GM21786 (cell line): ENCODE data around the gene RBM19.
"Not testable (repeated sequence)": the region's sequence is repeated elsewhere in the genome, so short reads cannot be mapped to it uniquely, and the experiment has no call there.

Experiments used
- ATAC-seq: cut with Tn5 transposase; IDR thresholded peaks from one replicate; pipeline ENCODE4 v1.9.1; 2021; ENCODE audit not compliant: unreplicated experiment

The RBM19 gene

DNA sequence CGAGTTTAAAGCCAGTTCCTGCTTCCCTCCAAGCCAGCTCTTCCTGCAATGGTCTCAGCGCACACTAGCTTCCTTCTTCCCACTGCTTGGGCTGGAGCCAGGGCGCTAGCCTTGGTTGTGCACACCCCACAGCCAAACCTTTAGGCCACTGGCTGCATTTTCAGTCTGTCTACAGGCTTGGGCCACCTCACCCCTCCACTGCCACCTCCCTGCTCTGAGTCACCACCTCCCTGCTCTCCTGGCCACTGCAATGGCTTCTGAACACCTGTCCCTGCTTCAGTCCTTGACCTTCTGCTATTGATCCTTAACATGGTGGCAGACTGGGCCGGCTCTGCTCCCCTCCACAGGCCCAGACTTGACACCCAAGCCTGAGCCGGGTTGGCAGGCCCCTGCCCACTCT lies 151.1 kb downstream of the RBM19 start:
- ATAC-seq, result no peak

DNA sequence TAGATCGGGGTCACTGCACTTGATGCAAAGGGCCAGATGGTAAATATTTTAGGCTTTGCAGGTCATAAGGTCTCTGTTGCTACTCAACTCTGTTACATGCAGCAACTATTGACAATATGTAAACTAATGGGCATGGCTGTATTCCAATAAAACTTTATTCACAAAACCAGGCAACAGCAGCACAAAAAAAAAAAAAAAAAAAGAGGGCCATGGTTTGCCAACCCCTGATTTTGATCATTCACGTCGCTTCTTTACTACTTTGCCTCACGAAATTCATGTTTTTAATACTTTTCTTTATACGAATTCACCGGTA lies 152.9 kb downstream of the RBM19 start:
- ATAC-seq, result no peak

DNA sequence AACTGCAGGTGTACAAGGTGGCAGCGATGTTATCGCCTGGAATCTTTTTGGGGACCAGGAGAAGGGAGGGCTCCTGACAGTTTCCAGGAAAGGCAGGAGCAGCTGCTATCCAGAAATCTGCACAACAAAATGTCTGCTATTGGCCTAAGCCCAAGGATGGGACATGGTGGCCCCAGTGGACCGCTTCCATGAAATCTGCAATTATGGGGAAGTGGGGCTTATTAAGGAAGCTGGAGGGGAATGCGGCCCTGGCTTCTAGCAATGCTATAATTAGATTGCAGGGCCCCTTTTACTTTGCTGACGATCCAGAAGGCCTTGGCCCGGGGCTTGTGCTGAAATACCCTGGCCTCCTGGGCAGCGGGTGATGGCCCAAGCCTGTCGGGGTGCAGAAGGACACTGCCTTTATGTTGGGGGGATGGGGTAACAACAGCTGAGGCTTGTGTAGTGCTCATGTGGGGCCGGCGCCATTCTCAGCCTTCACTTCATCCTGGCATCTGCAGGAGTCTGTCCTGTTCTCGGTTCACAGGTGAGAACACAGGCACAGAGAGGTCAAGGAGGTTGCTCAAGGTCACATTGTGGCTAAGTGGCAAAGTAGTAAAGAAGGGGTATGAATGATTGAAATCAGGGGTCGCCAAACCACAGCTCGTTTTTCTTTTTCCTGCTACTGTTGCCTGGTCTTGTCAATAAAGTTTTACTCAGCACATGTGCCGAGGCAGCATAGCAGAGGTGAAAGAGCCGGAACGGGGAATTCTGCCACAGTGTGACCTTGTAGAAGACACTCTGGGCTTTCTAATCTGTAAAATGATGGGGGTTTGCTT lies 153.5 kb downstream of the RBM19 start:
- ATAC-seq, result no peak

DNA sequence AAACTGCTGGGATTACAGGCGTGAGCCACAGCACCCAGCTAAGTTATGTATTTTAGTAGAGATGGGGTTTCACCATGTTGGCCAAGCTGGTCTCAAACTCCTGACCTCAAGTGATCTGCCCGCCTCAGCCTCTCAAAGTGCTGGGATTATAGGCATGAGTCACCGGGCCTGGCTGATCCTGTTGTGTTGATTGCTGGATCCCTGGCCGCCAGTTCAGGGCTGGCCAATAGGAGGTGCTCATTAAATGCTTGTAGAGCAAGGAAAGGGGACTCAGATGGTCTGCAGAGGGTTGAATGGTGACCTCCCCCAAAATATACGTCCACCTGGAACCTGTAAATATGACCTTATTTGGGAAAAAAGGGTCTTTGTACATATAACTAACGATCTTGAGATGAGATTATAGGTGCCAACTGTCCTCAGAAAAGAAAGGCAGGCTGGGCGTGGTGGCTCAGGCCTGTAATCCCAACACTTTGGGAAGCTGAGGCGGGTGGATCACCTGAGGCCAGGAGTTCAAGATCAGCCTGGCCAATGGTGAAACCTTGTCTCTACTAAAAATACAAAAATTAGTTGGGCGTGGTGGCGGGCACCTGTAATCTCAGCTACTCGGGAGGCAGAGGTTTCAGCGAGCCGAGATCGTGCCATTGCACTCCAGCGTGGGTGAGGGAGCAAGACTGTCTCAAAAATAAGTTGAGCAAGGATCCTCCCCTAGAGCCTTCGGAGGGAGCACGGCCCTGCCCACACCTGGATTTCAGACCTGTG lies 156.5 kb downstream of the RBM19 start:
- ATAC-seq, result not testable (repeated sequence)

DNA sequence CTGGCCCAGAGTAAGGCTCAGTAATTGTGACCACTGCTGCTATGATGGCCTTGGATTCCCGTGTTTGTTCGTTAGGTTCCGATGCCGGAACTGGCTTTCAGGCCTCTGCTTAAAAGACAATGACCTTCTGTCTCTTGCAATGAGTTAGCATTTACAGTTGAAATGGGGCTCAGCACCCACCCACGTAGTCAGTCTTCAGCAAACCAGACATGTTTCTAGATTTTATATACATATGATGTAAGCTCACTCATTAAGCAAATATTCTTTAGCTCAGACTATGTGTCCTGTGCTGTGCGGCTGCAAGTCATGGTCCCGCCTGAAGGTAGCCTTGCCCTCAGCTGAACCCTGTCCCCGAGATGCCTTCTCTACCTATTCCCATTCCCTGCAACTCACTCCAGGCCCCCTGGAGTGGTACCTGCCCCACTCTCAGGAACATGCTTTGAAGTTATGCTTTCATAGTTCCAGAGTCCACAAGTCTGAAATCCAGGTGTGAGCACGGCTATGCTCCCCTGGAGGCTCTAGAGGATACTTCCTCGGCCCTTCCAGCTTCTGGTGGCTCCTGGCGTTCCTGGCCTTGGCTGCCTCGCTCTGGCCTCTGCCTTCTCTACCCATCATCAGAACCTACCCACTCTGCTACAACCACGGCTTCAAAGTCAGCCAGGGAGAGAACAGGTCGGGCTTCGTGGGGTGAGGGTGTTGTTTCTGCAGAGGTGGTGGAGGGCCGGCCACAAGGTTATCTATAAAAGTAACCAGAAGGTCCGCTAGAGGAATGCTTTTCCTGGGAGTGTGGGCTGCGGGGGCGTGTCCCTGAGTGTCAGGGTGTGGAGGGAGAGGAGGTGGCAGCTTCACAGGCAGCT lies 157.8 kb downstream of the RBM19 start:
- ATAC-seq, result no peak

DNA sequence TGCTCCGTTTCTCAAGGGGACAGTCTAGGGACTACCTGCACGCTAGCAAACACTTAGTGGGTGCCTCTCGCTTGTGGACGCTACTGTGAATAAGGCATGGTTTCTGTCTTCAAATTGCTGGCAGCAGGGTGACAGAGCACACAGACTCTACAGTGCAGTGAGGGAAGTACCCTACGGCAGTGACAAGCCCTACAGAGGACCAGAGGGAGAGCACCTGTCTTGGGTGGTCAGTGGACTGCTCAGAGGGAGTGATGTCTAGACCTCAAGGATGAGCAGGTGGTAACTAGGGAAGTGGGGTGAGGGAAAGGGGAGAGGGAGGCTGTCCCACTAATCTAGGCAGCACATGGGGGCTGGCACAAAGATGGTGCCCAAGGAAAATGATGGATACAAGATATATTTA lies 160.5 kb downstream of the RBM19 start:
- ATAC-seq, result no peak

DNA sequence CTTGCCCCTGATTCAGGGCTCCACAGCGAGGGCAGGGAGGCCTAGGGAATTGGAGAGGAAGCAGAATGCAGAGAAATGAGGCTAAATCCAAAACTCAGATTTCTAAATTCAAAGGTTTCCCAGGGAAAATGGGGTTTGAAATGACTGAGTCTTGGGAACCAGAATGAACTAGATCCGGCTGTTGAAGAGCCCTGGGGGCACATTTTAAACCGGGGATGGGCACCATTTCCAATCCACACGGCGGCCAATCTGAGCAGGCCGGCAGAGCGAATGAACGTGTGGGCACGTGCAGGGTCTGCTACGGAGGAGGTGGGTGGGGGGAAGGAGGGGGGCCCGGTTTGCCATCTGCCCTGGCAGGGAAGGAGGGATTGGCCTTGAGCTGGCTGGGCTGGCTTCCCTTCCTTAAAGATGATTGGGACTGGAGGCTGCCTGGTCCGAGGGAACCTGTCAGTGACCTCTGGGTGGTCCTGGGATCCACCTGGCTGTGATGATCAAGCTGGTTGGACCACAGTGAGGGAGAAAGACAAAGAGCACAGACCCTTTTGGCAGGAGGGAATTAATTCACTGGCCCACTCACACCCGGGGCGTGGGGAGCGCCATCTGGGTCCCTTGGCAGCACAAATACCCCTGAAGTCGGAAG lies 161.0 kb downstream of the RBM19 start:
- no peak for ATAC-seq

DNA sequence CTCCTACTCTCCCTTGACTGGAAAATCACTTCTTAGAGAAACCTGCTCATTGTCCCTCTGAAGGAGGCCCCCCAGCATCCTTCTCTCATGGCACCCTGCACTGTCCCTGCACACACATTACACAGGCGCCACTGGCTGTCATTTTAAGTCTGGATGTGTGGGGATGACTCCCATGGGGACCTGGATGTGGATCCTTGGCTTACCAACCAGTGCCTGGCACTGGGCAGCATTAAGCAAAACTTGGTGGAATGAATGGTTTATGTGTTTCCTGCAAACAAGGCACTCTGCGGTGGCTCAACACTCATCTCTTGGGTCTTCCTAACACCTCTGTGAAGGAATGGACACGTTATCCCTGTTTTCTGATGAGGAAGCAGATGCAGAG lies 162.4 kb downstream of the RBM19 start:
- no peak for ATAC-seq

DNA sequence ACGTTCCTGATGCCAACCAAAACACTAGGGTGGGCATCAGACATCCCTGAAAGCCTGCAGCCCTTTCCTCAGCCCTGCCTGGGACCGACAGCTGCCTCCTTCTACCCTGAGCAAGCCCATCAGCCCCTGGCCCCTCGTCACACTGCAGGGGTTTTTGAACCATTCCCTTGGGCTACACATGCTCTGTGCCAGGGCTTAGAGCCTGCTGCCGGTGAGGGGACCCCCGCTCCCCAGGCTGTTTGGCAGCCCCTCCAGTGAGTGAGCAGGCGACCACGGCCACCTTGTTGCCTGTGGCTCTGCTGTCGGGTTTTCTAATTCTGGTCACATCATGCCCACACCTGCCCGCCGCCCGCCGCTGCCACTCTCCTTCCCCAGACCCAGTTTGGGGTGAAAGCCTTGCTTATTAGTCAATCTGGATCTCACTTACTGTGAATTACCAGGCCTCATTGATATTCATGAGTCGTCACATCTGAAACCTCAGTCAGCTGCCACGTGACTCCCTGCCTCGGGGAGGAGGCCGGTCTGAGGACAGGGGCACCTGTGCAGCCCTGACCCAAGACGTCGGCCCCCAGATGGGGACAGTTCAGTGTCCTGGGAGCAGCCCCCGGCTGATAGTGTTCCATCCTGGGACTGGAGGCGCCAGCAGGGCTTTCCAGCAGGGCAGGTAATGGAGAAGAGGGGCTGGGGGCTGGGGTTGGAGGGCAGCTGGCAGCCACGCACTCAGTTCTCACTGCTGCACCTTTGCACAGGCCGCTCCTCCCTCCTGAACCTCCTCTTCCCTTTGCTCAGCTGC lies 163.0 kb downstream of the RBM19 start:
- no peak for ATAC-seq

DNA sequence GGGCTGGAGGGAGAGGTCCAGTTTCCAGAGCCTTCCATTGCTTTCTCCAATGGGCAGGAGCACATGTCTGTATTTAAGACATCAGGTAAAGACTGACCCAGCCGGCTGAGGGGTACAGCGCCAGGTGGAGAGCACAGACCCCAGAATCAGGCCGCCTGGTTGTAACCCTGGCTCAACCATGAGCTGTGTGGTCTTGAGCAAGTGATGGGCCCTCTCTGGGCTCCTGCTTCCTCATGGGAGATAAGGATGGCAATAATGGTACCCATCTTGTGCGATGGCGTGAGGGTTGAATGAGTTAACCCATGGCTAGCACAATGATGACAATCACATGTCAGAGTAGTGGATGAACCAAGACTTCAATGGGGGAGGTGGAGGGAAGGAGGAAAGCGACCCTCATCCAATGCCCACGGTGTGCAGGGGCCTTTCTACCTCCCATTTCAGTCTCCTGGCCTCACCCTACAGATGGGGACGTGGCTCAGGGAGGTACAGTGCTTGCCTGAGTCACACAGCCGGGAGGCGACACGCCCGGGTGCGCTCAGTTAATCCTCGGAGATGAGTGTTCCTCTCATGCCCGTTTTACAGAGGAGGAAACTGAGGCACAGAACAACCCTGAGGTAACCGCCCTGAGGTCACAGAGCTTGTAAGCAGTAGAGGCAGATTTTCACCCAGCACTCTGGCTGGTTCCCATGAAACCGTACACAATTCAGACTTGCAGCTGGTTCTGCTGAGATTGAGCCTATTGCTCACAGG lies 163.9 kb downstream of the RBM19 start:
- ATAC-seq, result no peak

DNA sequence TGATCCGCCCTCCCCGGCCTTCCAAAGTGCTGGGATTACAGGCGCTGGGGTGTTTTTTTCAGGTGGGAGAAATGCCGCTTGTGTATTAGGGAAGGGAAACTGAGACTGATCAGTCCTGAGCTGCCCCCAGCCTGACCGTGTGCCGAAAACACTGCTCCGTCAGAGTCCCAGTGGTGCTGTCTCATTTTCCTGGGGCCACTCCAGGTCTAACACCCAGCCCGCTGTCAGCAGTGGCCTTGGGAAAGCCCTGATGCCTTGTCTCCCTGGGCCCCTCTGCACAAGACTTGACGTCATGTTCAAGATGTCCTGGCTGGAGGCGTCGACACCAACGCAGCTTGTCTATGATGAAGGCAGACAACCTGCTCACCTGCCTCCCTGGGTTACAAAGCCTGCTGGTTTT lies 165.9 kb downstream of the RBM19 start:
- no peak for ATAC-seq

DNA sequence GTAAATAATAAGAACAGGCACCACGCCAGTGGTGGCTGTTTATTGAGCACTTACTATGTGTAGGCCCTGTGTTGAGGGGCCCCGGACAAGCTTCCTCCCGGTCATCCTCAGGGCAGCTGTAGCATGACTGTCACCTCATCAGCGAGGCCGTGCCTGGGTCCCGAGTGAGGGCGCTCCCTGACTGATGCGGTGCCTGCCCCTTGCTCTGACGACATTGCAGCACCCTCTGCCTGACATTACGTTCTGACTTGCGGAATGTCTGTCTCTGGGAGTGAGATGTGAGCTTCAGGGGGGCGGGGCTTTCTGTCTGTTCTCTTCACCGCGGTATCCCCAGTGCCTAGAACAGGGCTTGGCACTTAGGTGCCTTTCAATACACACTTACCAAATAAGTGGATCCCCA lies 167.6 kb downstream of the RBM19 start:
- no peak for ATAC-seq

DNA sequence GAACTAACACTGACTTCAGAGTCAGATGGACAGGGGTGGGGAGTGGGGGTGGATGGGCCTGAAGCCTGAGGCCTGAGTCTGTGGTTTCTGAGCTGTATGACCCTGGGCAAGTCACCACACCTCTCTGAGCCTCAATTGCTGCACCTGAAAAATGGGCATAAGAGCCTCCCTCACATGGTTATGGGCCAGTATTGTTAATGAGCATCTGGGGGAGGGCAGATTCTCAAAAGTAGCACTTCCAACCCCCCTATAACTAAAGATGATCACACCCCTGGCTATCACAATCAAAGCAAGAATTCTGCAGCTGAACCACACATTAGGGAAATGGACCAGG lies 168.6 kb downstream of the RBM19 start:
- ATAC-seq, result no peak

DNA sequence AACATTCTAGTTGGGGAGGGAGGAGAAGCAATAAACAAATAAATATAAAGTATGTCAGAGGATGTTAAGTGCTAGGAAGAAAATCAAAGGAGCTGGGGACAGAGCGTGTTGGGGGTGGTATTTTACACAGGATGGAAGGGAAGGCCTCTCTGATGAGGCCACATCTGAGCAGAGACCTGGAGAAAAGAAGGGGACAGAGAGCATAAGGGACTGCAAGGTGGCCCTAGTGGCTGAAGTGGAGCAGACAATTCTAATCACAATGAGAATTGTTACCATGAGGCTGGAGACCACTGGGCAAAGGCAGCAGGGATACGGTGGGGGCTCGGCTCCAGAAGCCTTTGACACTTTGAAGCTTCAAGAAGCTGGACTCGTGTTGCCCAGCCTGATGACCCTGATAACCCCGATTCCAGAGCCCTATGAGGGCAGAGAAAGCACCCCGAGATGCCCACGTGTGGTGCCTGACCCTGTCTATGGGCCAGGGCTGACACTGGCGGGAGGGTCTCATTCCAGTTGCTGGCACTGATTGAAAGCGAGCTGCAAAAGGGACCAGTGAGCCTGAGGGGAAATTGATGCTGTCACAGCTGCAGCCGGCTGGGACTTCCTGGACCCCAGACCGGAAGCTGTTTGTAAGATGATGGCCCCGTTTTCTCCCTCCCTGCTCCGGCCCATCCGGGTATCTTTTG lies 169.1 kb downstream of the RBM19 start:
- no peak for ATAC-seq

DNA sequence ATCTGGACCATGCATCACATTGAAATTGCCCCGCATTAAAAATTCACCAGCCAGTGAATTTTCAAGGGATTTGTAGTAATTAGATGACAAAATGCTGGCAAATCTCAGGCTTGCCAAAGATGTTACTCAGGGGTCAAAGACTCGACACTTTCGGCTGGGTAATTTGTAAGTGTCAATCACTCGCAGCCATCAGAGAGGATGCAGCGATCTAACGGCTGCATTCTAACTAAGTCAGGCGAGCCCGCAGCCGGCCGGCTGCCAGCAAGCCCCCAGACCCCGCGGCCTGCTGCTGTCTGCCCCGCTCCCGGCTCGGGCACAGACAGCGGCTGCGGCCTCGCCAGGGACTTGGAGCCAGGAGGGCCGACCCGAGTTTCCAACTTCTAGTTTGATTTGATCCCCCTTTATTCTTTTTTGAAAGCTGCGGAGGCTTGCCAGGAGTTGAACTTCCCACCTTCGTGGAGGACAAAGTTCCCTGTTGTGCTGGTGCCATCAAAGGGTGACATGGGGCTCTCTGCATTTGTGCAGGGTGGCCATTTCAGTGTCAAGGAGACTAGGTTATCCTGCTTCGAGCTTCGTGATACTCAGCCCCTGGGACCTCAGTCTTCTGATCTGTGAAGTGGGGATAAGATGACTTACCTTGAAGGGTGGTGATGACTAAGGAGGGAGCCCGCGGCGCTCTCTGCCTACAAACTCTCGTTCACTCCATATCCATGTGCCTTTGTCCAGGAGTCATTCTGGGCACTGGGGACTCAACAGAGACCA lies 169.9 kb downstream of the RBM19 start:
- ATAC-seq, result no peak

DNA sequence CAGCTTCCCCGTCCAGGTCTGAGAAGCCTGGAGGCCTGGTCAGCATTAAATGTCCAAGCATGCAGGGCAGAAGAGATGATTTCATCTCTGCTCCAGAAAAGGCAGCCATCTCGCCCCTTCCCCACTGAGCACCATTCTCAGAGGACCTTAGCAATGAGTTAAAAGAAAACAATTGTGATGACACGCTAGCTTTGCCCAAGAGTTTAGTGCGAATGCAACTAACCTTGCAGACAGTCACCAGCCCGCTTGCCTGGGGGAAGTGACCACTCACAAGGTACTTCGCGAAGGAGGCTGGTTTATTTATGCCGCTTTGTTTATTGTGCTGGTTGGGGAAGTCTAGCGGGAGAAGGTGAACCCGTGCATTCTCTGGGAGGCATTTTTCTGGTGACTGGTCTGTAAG lies 170.7 kb downstream of the RBM19 start:
- no peak for ATAC-seq

DNA sequence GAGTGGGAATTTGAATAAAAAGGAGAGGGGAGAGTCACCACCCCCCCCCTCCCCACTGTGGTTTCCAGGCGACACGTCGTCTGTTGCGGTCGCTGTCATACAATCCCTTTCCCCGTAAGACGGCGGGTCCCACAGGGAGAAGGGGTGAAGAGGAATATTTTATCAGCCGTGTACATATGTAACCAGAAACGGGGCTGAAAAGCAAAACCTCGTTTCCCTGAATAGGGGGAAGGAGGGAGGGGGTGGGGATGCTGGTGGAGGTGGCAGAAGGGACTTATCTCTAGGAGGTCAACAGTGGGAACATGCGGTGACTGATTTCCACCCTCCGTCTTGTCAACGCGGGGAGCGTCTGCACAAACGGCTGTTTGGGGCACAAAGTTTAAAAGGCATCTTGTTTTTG lies 171.4 kb downstream of the RBM19 start:
- ATAC-seq, result no peak

DNA sequence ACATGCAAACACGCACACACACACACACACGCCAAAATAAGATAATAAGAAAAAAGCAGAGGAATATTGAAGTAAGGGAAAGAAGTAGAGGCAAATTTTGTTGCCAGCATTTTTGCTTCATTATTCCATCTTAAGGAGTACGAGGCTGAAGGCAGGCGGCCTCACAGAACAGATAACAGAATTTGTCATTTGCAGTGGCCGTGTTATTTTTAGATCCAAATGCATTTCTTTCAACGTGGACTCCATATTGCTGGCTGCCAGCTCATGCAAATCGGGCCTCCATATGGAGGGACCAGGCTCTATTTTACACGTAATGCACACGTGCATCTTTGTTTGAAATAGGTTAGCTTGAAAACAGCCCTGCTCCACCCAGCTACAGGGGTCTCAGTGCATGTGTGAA lies 172.9 kb downstream of the RBM19 start:
- no peak for ATAC-seq

DNA sequence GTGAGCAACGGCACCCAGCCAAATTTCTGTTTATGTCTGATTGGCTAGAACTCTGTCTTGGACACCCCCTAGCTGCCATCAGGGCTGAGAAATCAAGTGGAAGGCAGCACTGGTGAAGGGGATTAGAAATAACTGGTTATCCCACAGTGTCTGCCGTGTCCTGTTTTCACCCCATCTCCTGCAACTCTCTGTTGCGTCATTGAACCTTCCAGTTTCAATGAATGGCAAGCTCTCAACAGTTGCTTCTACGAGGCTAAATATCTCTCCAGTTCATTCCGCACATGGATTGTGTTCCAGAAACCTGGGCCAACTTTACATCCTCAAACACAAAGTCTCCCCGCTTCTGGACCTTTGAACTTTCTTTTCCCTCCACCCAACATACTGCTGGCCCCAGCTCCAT lies 173.7 kb downstream of the RBM19 start:
- ATAC-seq, result no peak
